Neural cell (in vitro differentiated cells): ENCODE data around the gene GSG1L. TPM values are rescaled to one million over a fixed set of nuclear protein-coding genes. Genes with fewer than 3 reads are reported as not detected.

Experiments used
- H2AFZ ChIP-seq: fragments of 200-600, 300-800 bp; sonication (generic), shearing (Covaris generic); 2 replicates; pipeline ENCODE4 v1.6.0; 2014; ENCODE audit warnings: low read depth, mild to moderate bottlenecking, antibody characterized with exemption, low read length, moderate library complexity
- H3F3A ChIP-seq: fragments of 200-600 bp; shearing (Covaris generic); 2 replicates; pipeline ENCODE4 v1.6.1; 2016; ENCODE audit warnings: mild to moderate bottlenecking, moderate library complexity, mixed read lengths, antibody characterized with exemption, low read length; ENCODE audit not compliant: insufficient read depth, poor library complexity, severe bottlenecking
- H3K27ac ChIP-seq: fragments of 200-600, 300-800 bp; sonication (generic), shearing (Covaris generic); 2 replicates; pipeline ENCODE4 v1.5.1; 2014; ENCODE audit warnings: mild to moderate bottlenecking, low read length, moderate library complexity
- H3K27me3 ChIP-seq: fragments of 300-800, 200-600 bp; sonication (generic), shearing (Covaris generic); 2 replicates; pipeline ENCODE4 v1.6.0; 2014; ENCODE audit warnings: mild to moderate bottlenecking, low read depth, low read length, moderate library complexity; ENCODE audit not compliant: insufficient read depth
- H3K36me3 ChIP-seq: fragments of 300-800, 200-600 bp; sonication (generic), shearing (Covaris generic); 2 replicates; pipeline ENCODE4 v1.5.1; 2014; ENCODE audit warnings: mild to moderate bottlenecking, antibody characterized with exemption, low read length, moderate library complexity; ENCODE audit not compliant: insufficient read depth
- H3K4me2 ChIP-seq: fragments of 300-800, 200-600 bp; sonication (generic), shearing (Covaris generic); 2 replicates; pipeline ENCODE4 v1.6.0; 2014; ENCODE audit warnings: mild to moderate bottlenecking, low read length
- H3K4me3 ChIP-seq: fragments of 300-800, 200-600 bp; sonication (generic), shearing (Covaris generic); 2 replicates; pipeline ENCODE4 v1.5.1; 2014; ENCODE audit warnings: mild to moderate bottlenecking, low read length, moderate library complexity
- H3K79me2 ChIP-seq: fragments of 200-600 bp; shearing (Covaris generic); replicated peaks from 2 replicates; pipeline ENCODE4 v1.6.0; 2014; ENCODE audit warnings: mild to moderate bottlenecking, low read length, moderate library complexity; ENCODE audit not compliant: insufficient read depth
- H3K9ac ChIP-seq: fragments of 300-800, 200-600 bp; sonication (generic), shearing (Covaris generic); 2 replicates; pipeline ENCODE4 v1.6.1; 2016; ENCODE audit warnings: mild to moderate bottlenecking, low read length, mixed read lengths
- H3K9me2 ChIP-seq: fragments of 200-600 bp; shearing (Covaris generic); 2 replicates; pipeline ENCODE4 v1.6.1; 2016; ENCODE audit warnings: mild to moderate bottlenecking, low read length, mixed read lengths; ENCODE audit not compliant: insufficient read depth
- H3K9me3 ChIP-seq: fragments of 200-600, 300-800 bp; sonication (generic), shearing (Covaris generic); 2 replicates; pipeline ENCODE4 v1.6.1; 2016; ENCODE audit warnings: mild to moderate bottlenecking, mixed run types, low read length, moderate library complexity, mixed read lengths
- H4K20me1 ChIP-seq: fragments of 200-600 bp; shearing (Covaris generic); 2 replicates; pipeline ENCODE4 v1.6.1; 2016; ENCODE audit warnings: mild to moderate bottlenecking, mixed run types; ENCODE audit not compliant: insufficient read depth
- CTCF ChIP-seq: fragments of 450-650 bp; IDR thresholded peaks from 2 replicates; pipeline ENCODE4 v1.5.1; 2014; ENCODE audit warnings: antibody characterized with exemption, mild to moderate bottlenecking, moderate library complexity; ENCODE audit not compliant: poor library complexity, severe bottlenecking
- EP300 ChIP-seq: fragments of 450-650 bp; conservative IDR thresholded peaks from 2 replicates; pipeline ENCODE4 v1.6.1; 2014; ENCODE audit warnings: antibody characterized with exemption, mild to moderate bottlenecking, moderate library complexity; ENCODE audit not compliant: poor library complexity, severe bottlenecking
- EZH2 ChIP-seq: fragments of 200-600, 300-800 bp; shearing (Covaris generic), sonication (generic); IDR thresholded peaks from 2 replicates; pipeline ENCODE4 v1.6.1; 2014; ENCODE audit warnings: antibody characterized with exemption, low read length, borderline replicate concordance, mild to moderate bottlenecking; ENCODE audit not compliant: insufficient read depth, poor library complexity, severe bottlenecking
- MXI1 ChIP-seq: fragments of 450-650 bp; conservative IDR thresholded peaks from 2 replicates; pipeline ENCODE4 v1.6.1; 2014; ENCODE audit warnings: antibody characterized with exemption, mild to moderate bottlenecking; ENCODE audit not compliant: poor library complexity, severe bottlenecking
- POLR2AphosphoS5 ChIP-seq: IDR thresholded peaks from 2 replicates; pipeline ENCODE4 v1.6.1; 2012
- RAD21 ChIP-seq: fragments of 450-650 bp; conservative IDR thresholded peaks from 2 replicates; pipeline ENCODE4 v1.6.1; 2014; ENCODE audit warnings: antibody characterized with exemption, mild to moderate bottlenecking, moderate library complexity
- SMC3 ChIP-seq: fragments of 450-650 bp; conservative IDR thresholded peaks from 2 replicates; pipeline ENCODE4 v1.6.1; 2014; ENCODE audit warnings: antibody characterized with exemption, mild to moderate bottlenecking, moderate library complexity; ENCODE audit not compliant: poor library complexity
- TAF1 ChIP-seq: IDR thresholded peaks from 2 replicates; pipeline ENCODE4 v1.6.1; 2012; ENCODE audit warnings: low read depth
- polyA plus RNA-seq: library from polyadenylated mRNA; depleted of rRNA; stranded (reverse); fragments of >200 nt; gene quantifications from 2 replicates; pipeline ENCODE4 v1.2.3, GENCODE V29; 2014
- TF ChIP-seq, protein P1 (sequence below): IDR thresholded peaks from 2 replicates; pipeline ENCODE4 v1.6.1; 2012; ENCODE audit warnings: borderline replicate concordance

The GSG1L gene
- polyA plus RNA-seq, 1 donor from 2014 or later: 0.85 TPM

GRCh38 chr16:27965801-27966200, 97.7 kb downstream of the GSG1L start:
- Histone ChIP-seq H3F3A (no peaks in the 10 kb centered on the region), H3K9me2 (no peaks in the 10 kb centered on the region), H3K27ac (no peak overlapping the region), H4K20me1 (no peaks in the 10 kb centered on the region), H3K27me3 (no peaks in the 10 kb centered on the region), H2AFZ (no peak overlapping the region), H3K4me3 (no peak overlapping the region), H3K9ac (no peak overlapping the region), H3K9me3 (no peaks in the 10 kb centered on the region), H3K4me2 (no peak overlapping the region), H3K79me2 (no peaks in the 10 kb centered on the region), H3K36me3 (no peaks in the 10 kb centered on the region)
- TF ChIP-seq, protein P1, sequence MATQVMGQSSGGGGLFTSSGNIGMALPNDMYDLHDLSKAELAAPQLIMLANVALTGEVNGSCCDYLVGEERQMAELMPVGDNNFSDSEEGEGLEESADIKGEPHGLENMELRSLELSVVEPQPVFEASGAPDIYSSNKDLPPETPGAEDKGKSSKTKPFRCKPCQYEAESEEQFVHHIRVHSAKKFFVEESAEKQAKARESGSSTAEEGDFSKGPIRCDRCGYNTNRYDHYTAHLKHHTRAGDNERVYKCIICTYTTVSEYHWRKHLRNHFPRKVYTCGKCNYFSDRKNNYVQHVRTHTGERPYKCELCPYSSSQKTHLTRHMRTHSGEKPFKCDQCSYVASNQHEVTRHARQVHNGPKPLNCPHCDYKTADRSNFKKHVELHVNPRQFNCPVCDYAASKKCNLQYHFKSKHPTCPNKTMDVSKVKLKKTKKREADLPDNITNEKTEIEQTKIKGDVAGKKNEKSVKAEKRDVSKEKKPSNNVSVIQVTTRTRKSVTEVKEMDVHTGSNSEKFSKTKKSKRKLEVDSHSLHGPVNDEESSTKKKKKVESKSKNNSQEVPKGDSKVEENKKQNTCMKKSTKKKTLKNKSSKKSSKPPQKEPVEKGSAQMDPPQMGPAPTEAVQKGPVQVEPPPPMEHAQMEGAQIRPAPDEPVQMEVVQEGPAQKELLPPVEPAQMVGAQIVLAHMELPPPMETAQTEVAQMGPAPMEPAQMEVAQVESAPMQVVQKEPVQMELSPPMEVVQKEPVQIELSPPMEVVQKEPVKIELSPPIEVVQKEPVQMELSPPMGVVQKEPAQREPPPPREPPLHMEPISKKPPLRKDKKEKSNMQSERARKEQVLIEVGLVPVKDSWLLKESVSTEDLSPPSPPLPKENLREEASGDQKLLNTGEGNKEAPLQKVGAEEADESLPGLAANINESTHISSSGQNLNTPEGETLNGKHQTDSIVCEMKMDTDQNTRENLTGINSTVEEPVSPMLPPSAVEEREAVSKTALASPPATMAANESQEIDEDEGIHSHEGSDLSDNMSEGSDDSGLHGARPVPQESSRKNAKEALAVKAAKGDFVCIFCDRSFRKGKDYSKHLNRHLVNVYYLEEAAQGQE: no peak
- TF ChIP-seq EZH2 (no peak), CTCF (no peak)

DNA sequence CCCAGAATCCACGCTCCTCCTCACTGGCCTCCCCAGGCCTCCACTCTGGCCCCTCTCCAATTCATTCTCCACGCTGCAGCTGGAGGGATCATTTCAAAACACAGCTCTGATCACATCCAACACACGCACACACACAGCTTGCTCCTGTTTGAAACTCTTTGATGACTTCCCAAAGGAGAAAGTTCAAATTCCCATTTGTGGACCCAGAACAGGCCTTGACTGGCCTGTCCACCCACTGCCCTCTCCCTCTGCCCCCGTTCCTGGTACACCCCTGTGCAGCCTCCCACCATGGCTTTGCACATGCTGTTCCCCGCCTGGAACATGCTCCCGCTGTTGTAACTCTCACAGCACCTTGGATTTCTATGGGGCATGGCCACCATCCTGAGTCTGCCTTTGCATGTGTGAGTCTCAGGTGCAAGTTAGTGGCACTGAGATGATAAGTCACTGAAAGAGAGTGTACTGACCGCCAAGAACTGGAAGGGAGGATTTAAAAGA, 100.0 kb downstream of the GSG1L start:
- Histone ChIP-seq H2AFZ (no peak overlapping the region), H3K4me3 (no peak overlapping the region), H3K79me2 (no peaks in the 10 kb centered on the region), H4K20me1 (no peaks in the 10 kb centered on the region), H3K36me3 (no peaks in the 10 kb centered on the region), H3K9ac (no peak overlapping the region), H3K9me3 (no peaks in the 10 kb centered on the region), H3F3A (no peaks in the 10 kb centered on the region), H3K4me2 (no peak overlapping the region), H3K27ac (no peak overlapping the region), H3K9me2 (no peaks in the 10 kb centered on the region), H3K27me3 (no peaks in the 10 kb centered on the region)
- TF ChIP-seq EZH2 (no peak), EP300 (no peak), SMC3 (no peak), TAF1 (no peak), CTCF (no peak), POLR2AphosphoS5 (no peak), MXI1 (no peak), RAD21 (no peak)
- TF ChIP-seq, protein P1: no peak
